ENCODE results near the gene SYNDIG1L.

Gene SYNDIG1L

DNA sequence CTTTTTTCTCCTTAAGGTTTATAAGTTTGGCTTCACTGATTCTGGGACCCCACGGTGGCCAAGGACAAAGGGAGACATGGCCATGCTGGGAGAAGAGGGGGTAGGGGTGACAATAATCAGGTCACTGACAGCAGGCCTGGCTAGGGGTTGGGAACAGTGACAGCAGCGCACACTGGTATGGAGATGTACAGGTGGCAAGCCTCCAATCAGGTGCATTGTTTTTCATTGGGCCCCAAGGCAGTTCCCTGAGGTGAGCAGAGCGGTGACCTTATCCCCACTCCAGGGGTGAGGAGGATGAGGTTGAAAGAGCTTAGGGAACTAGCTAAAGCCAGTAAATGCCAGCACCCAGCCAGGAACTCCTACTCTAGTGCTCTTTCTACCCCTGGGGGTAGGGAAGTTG, 1.4 kb downstream of the SYNDIG1L start:
- Histone ChIP-seq H3K36me3 (ENCODE audit: insufficient read depth) (no peaks in the 10 kb centered on the region), H4K20me1 (ENCODE audit: insufficient read depth) (no peaks in the 10 kb centered on the region), H3K4me1 (ENCODE audit: low read depth, poor library complexity, severe bottlenecking) (no peaks in the 10 kb centered on the region), H3K4me2 (no peak overlapping the region), H3K9ac (no peak overlapping the region), H3K27me3 (ENCODE audit: insufficient read depth, low read depth) (peaks cover 23% of the 10 kb centered on the region; the same call in 1 of the 2 replicates), H3K4me3 (IDR thresholded peaks at IDR 0.05; ENCODE audit: insufficient read depth, low read depth, low read length) (no peak overlapping the region), H2AFZ (ENCODE audit: low read depth) (no peak overlapping the region), H3K27ac (no peak overlapping the region), H3K79me2 (ENCODE audit: insufficient read depth, low read depth) (no peaks in the 10 kb centered on the region)
- TF ChIP-seq, protein P1, sequence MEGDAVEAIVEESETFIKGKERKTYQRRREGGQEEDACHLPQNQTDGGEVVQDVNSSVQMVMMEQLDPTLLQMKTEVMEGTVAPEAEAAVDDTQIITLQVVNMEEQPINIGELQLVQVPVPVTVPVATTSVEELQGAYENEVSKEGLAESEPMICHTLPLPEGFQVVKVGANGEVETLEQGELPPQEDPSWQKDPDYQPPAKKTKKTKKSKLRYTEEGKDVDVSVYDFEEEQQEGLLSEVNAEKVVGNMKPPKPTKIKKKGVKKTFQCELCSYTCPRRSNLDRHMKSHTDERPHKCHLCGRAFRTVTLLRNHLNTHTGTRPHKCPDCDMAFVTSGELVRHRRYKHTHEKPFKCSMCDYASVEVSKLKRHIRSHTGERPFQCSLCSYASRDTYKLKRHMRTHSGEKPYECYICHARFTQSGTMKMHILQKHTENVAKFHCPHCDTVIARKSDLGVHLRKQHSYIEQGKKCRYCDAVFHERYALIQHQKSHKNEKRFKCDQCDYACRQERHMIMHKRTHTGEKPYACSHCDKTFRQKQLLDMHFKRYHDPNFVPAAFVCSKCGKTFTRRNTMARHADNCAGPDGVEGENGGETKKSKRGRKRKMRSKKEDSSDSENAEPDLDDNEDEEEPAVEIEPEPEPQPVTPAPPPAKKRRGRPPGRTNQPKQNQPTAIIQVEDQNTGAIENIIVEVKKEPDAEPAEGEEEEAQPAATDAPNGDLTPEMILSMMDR (conservative IDR thresholded peaks at IDR 0.05; ENCODE audit: low read depth, low read length) = no peak

DNA sequence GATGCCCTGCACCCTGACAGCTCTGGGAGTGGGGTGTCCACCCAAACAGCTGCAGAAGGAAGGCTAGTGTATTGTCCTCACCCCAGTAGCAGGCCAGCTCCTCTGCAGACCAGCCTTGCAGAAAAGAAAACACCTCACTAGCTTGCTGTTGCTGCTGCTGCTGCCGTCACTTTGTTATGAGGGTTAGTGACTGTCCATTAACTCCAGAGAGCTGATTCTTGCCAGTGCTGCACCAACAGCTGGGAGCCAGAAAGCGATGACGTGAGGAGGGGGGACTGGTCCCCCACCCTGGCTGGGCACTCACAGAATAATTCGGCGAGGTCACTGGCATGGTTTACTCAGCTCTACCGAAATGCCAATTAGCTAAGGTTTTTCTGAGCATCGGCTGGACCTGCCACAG, 2.8 kb downstream of the SYNDIG1L start:
- Histone ChIP-seq H4K20me1 (ENCODE audit: insufficient read depth) (no peaks in the 10 kb centered on the region), H3K27me3 (ENCODE audit: insufficient read depth, low read depth) (peaks cover 23% of the 10 kb centered on the region; the same call in 1 of the 2 replicates)

DNA sequence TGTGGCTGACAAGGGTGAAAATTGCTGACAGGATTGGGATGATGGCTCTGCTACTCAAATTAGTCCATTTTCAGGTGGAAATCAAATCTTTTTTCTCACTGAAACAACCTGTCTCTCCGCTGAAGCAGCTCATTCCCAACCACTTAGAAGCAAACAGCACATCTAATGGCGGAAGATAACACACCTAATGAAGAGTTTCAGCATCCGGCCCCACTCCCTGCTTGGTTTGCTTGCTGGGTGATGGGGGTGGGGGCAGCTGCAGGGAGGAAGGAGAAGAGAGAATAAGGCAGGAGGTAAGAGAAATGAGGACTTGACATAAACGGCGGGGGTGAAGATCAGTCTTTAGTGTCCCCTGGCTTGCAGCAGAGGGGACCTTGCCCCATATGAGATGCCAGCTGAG, 4.0 kb downstream of the SYNDIG1L start:
- peaks cover 23% of the 10 kb centered on the region; the same call in 1 of the 2 replicates for H3K27me3 ChIP-seq (ENCODE audit: insufficient read depth, low read depth)
- H3K27ac ChIP-seq = no peak overlapping the region
- H3K79me2 ChIP-seq (ENCODE audit: insufficient read depth, low read depth) = no peaks in the 10 kb centered on the region
- H2AFZ ChIP-seq (ENCODE audit: low read depth) = no peak overlapping the region
- no peak overlapping the region for H3K4me2 ChIP-seq
- no peaks in the 10 kb centered on the region for H3K36me3 ChIP-seq (ENCODE audit: insufficient read depth)
- no peak overlapping the region for H3K4me3 ChIP-seq (IDR thresholded peaks at IDR 0.05; ENCODE audit: insufficient read depth, low read depth, low read length)
- no peaks in the 10 kb centered on the region for H4K20me1 ChIP-seq (ENCODE audit: insufficient read depth)
- no peak overlapping the region for H3K9ac ChIP-seq
- H3K4me1 ChIP-seq (ENCODE audit: low read depth, poor library complexity, severe bottlenecking) = no peaks in the 10 kb centered on the region
- TF ChIP-seq, protein P1 (conservative IDR thresholded peaks at IDR 0.05; ENCODE audit: low read depth, low read length) = no peak

More for the DNA sequence above, 2.8 kb downstream of the SYNDIG1L start:
- TF ChIP-seq, protein P1 (conservative IDR thresholded peaks at IDR 0.05; ENCODE audit: low read depth, low read length) = no peak
- no peak overlapping the region for H3K4me2 ChIP-seq
- H3K4me3 ChIP-seq (IDR thresholded peaks at IDR 0.05; ENCODE audit: insufficient read depth, low read depth, low read length) = no peak overlapping the region
- no peaks in the 10 kb centered on the region for H3K79me2 ChIP-seq (ENCODE audit: insufficient read depth, low read depth)
- H3K27ac ChIP-seq = no peak overlapping the region
- no peaks in the 10 kb centered on the region for H3K4me1 ChIP-seq (ENCODE audit: low read depth, poor library complexity, severe bottlenecking)
- H3K36me3 ChIP-seq (ENCODE audit: insufficient read depth) = no peaks in the 10 kb centered on the region
- no peak overlapping the region for H2AFZ ChIP-seq (ENCODE audit: low read depth)
- H3K9ac ChIP-seq = no peak overlapping the region

DNA sequence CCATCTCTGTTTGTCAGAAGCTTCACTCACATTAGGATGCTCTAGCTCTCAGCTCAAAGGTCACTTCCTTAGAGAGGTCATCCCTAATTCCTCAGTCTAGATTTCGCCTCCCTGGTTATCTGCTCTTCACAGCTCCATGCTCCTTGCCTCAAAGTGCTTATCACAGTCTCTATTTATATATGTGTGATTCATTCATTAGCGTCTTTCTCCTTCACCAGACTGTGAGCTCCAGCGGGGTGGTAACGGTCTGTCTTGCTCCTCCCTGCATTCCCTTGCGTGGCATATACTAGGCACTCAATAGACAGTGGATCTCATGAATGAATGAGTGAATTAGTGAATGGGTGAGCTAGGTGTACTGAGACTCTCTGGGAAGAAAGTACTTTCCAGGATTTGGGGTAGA, 6.9 kb downstream of the SYNDIG1L start:
- no peaks in the 10 kb centered on the region for H3K4me1 ChIP-seq (ENCODE audit: low read depth, poor library complexity, severe bottlenecking)
- H3K9ac ChIP-seq = no peak overlapping the region
- no peak overlapping the region for H3K4me3 ChIP-seq (IDR thresholded peaks at IDR 0.05; ENCODE audit: insufficient read depth, low read depth, low read length)
- H3K27me3 ChIP-seq (ENCODE audit: insufficient read depth, low read depth) = peaks cover 13% of the 10 kb centered on the region; the same call in 1 of the 2 replicates
- TF ChIP-seq, protein P1 (conservative IDR thresholded peaks at IDR 0.05; ENCODE audit: low read depth, low read length) = no peak
- H3K4me2 ChIP-seq = no peak overlapping the region
- no peaks in the 10 kb centered on the region for H4K20me1 ChIP-seq (ENCODE audit: insufficient read depth)
- no peak overlapping the region for H2AFZ ChIP-seq (ENCODE audit: low read depth)
- no peaks in the 10 kb centered on the region for H3K36me3 ChIP-seq (ENCODE audit: insufficient read depth)
- H3K79me2 ChIP-seq (ENCODE audit: insufficient read depth, low read depth) = no peaks in the 10 kb centered on the region
- H3K27ac ChIP-seq = no peak overlapping the region

All from KMS-11 (cell line).